GM13976 (cell line): ENCODE results near the gene MSX2.

Source experiments
- DNase-seq: peaks from one replicate; pipeline ENCODE4 v3.0.0; 2012; ENCODE audit warnings: low spot score
- CTCF ChIP-seq: IDR thresholded peaks from 2 replicates; pipeline ENCODE4 v1.5.1; 2012; ENCODE audit warnings: borderline replicate concordance, mild to moderate bottlenecking; ENCODE audit not compliant: insufficient read depth; ENCODE audit errors: extremely low read depth, missing control alignments, control extremely low read depth
- in situ Hi-C: fragments of 300-500 bp; cut with MboI; formaldehyde crosslinking; loops from one replicate; pipeline ENCODE4 v1.12.0; 2022; ENCODE audit warnings: low sequenced_read_pairs, mixed read lengths, inconsistent platforms; ENCODE audit not compliant: unreplicated experiment

The MSX2 gene

GRCh38 chr5:174773371-174773770 lies 49.0 kb downstream of the MSX2 start:
- no peak for TF ChIP-seq CTCF
- no peak for DNase-seq
- in situ Hi-C loops: no loop called here

- no peak for TF ChIP-seq CTCF
- no peak for DNase-seq
- in situ Hi-C loops: loop anchor here (25.0 kb wide), 1 partner anchor 363 kb away; no protein-coding TSS in a partner anchor
Observed at GRCh38 chr5:174775081-174775480, 50.7 kb downstream of the MSX2 start.

GRCh38 chr5:174777111-174777510 lies 52.7 kb downstream of the MSX2 start:
- no peak for TF ChIP-seq CTCF
- in situ Hi-C loops: loop anchor here (25.0 kb wide), 1 partner anchor 365 kb away; no protein-coding TSS in a partner anchor
- no peak for DNase-seq

- no peak for DNase-seq
- TF ChIP-seq CTCF: no peak
- in situ Hi-C loops: loop anchor here (25.0 kb wide), 1 partner anchor 365 kb away; no protein-coding TSS in a partner anchor
Observed at GRCh38 chr5:174777583-174777982, 53.2 kb downstream of the MSX2 start.
